HepG2 (cell line): Measurements from ENCODE around the gene GDF9. TPM values are rescaled to one million over a fixed set of nuclear protein-coding genes. Genes with fewer than 3 reads are reported as not detected.
A peak's percentile ranks its signal among the peaks of the same experiment; 100 is the strongest.

Experiments used
- DMTF1 ChIP-seq: sonication (generic); formaldehyde crosslinking; IDR thresholded peaks from 2 replicates; pipeline ENCODE4 v1.4.0; 2020; ENCODE audit warnings: mild to moderate bottlenecking, missing genetic modification reagents
- FOXM1 ChIP-seq: sonication (generic); formaldehyde crosslinking; IDR thresholded peaks from 2 replicates; pipeline ENCODE4 v1.5.0; 2020; ENCODE audit warnings: missing genetic modification reagents
- HBP1 ChIP-seq: IDR thresholded peaks from 2 replicates; pipeline ENCODE4 v1.6.1; 2016; ENCODE audit warnings: low read depth, control low read depth
- KMT2B ChIP-seq: IDR thresholded peaks from 2 replicates; pipeline ENCODE4 v1.6.1; 2016; ENCODE audit warnings: missing genetic modification reagents, missing compliant biosample characterization
- NFE2 ChIP-seq: sonication (generic); formaldehyde crosslinking; IDR thresholded peaks from 2 replicates; pipeline ENCODE4 v1.4.0; 2020; ENCODE audit warnings: missing genetic modification reagents
- RELA ChIP-seq: sonication (generic); formaldehyde crosslinking; IDR thresholded peaks from 2 replicates; pipeline ENCODE4 v1.4.0; 2020; ENCODE audit warnings: missing genetic modification reagents
- SMARCC2 ChIP-seq: fragments of 450-650 bp; IDR thresholded peaks from 2 replicates; pipeline ENCODE4 v1.6.1; 2017; ENCODE audit warnings: antibody characterized with exemption, mild to moderate bottlenecking
- SNAPC4 ChIP-seq: sonication (generic); formaldehyde crosslinking; IDR thresholded peaks from 2 replicates; pipeline ENCODE4 v1.4.0; 2020; ENCODE audit warnings: mild to moderate bottlenecking, missing genetic modification reagents
- SYNCRIP ChIP-seq: fragments of 200-400 bp; formaldehyde crosslinking; IDR thresholded peaks from 2 replicates; pipeline ENCODE4 v1.6.1; 2018; ENCODE audit warnings: mild to moderate bottlenecking, low read depth, low read length; ENCODE audit not compliant: insufficient read depth
- TBL1XR1 ChIP-seq: fragments of 150-350 bp; IDR thresholded peaks from 2 replicates; pipeline ENCODE4 v1.6.1; 2014; ENCODE audit warnings: borderline replicate concordance, low read length; ENCODE audit not compliant: partially characterized antibody
- YY1 ChIP-seq: IDR thresholded peaks from 2 replicates; pipeline ENCODE4 v1.6.1; 2011; ENCODE audit warnings: low read length, low read depth, moderate library complexity, mild to moderate bottlenecking; ENCODE audit not compliant: insufficient read depth, insufficient replicate concordance
- ZBTB2 ChIP-seq: sonication (generic); formaldehyde crosslinking; IDR thresholded peaks from 2 replicates; pipeline ENCODE4 v1.8.0; 2022; ENCODE audit warnings: low read depth, missing genetic modification reagents
- ZNF230 ChIP-seq: sonication (generic); formaldehyde crosslinking; IDR thresholded peaks from 2 replicates; pipeline ENCODE4 v1.4.0; 2020; ENCODE audit warnings: mild to moderate bottlenecking, missing genetic modification reagents
- ZNF331 ChIP-seq: sonication (generic); formaldehyde crosslinking; IDR thresholded peaks from 2 replicates; pipeline ENCODE4 v1.4.0; 2020; ENCODE audit warnings: missing genetic modification reagents
- ZNF367 ChIP-seq: sonication (generic); formaldehyde crosslinking; IDR thresholded peaks from 2 replicates; pipeline ENCODE4 v1.4.0; 2020; ENCODE audit warnings: missing genetic modification reagents, borderline replicate concordance
- ZNF432 ChIP-seq: sonication (generic); formaldehyde crosslinking; IDR thresholded peaks from 2 replicates; pipeline ENCODE4 v1.5.0; 2020; ENCODE audit warnings: missing genetic modification reagents, mild to moderate bottlenecking, borderline replicate concordance
- ZNF576 ChIP-seq: sonication (generic); formaldehyde crosslinking; IDR thresholded peaks from 2 replicates; pipeline ENCODE4 v1.4.0; 2020; ENCODE audit warnings: mild to moderate bottlenecking, missing genetic modification reagents
- ZNF616 ChIP-seq: sonication (generic); formaldehyde crosslinking; IDR thresholded peaks from 2 replicates; pipeline ENCODE4 v1.5.0; 2020; ENCODE audit warnings: low read depth, mild to moderate bottlenecking, missing genetic modification reagents
- ZNF775 ChIP-seq: sonication (generic); formaldehyde crosslinking; IDR thresholded peaks from 2 replicates; pipeline ENCODE4 v1.4.0; 2020; ENCODE audit warnings: missing genetic modification reagents, mild to moderate bottlenecking, moderate library complexity, borderline replicate concordance
- polyA plus RNA-seq, 8 experiments: library from polyadenylated mRNA; depleted of rRNA in 3 of 8; stranded (reverse) in 7 of 8; unstranded in 1 of 8; fragments of >200 nt; fragmentation: Illumina TruSeq in 4 of 8; extraction: Trizol in 4 of 8; gene quantifications; 2 replicates each; pipeline versions ENCODE4 v1.2.1 to v1.2.3, GENCODE V29; 2011 to 2016; ENCODE audit warnings: low read depth in 4 of 8, missing spikeins in 1 of 8, mixed read lengths in 1 of 8; ENCODE audit not compliant: insufficient read depth in 1 of 8
- total RNA-seq, 5 experiments: library from RNA; depleted of rRNA; stranded (reverse); fragments of >200 nt; fragmentation: Illumina TruSeq; extraction: Trizol; gene quantifications; 2 replicates each; pipeline ENCODE4 v1.2.3, GENCODE V29; 2016; ENCODE audit warnings: low read depth in 1 of 5

Gene GDF9
- total and polyA plus RNA-seq, 2 of the 13 experiments (the other 11 are each of a cell fraction or from before 2014, with no cell fraction given) = 0.33 to 0.38 TPM

GRCh38 chr5:132837868-132838267 lies 28.4 kb downstream of the GDF9 start (continued):
- TF ChIP-seq ZNF230 (0 out of 2 replicates have a peak, but pooled peaks have one; percentile 25), ZNF331 (CRISPR knock-in tag) (peak; percentile 76), ZNF367 (CRISPR knock-in tag) (no peak), YY1 (no peak), KMT2B (CRISPR knock-in tag) (peak; percentile 56; the same call in 1 of the 2 replicates), RELA (CRISPR knock-in tag) (no peak), SYNCRIP (no peak), TBL1XR1 (peak; percentile 37), ZBTB2 (CRISPR knock-in tag) (no peak), HBP1 (CRISPR knock-in tag) (no peak), SNAPC4 (CRISPR knock-in tag) (no peak), DMTF1 (no peak), SMARCC2 (no peak), ZNF576 (CRISPR knock-in tag) (no peak), FOXM1 (no peak), ZNF432 (CRISPR knock-in tag) (no peak), ZNF775 (CRISPR knock-in tag) (no peak; the same call in 1 of the 2 replicates), ZNF616 (CRISPR knock-in tag) (no peak), NFE2 (CRISPR knock-in tag) (no peak)
